ENCODE measurements around the gene DUSP8.
A peak's percentile ranks its signal among the peaks of the same experiment; 100 is the strongest.

Gene DUSP8

DNA sequence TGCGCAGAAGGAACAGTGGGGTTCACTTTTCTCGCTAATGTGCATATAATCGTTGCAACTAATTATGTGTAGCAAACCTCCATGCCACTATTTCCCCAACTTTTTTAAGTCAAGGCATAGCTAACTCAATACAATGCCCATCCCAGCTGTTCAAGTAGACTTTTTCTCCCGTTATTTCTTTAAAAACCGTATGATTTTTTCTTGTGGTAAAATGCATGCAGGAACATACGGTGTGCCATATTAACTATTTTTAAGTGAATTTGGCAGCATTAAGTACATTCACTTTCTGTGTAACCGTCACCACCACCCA is 2.8 kb upstream of the DUSP8 start:
- Histone ChIP-seq H3K4me3 (peak overlapping the region in 6 of 10 experiments; percentile 62 to 75 (median 70); a peak in 8 of 20 replicates), H3K4me1 (peaks cover 27 to 48% (median 37%) of the 10 kb centered on the region in 10 experiments; a peak in 19 of 20 replicates), H3K9me3 (replicated peaks in 1 of 11) (peaks cover 15 to 25% (median 24%) of the 10 kb centered on the region in 11 experiments), H3K27ac (no peak overlapping the region), H3K27me3 (peaks cover 49 to 93% (median 86%) of the 10 kb centered on the region in 11 experiments), H3K36me3 (no peaks in the 10 kb centered on the region; a peak in 2 of 22 replicates), H3K4me2 (peak overlapping the region; percentile 93 to 98 (median 96)), H3K9ac (peak overlapping the region in 6 of 11 experiments; percentile 26 to 96 (median 69); a peak in 6 of 22 replicates), H4K20me1 (peaks cover 0 to 32% (median 24%) of the 10 kb centered on the region in 11 experiments; a peak in 20 of 22 replicates)
- no peak for TF ChIP-seq Cebpa-rat (IDR thresholded peaks at IDR 0.05)

DNA sequence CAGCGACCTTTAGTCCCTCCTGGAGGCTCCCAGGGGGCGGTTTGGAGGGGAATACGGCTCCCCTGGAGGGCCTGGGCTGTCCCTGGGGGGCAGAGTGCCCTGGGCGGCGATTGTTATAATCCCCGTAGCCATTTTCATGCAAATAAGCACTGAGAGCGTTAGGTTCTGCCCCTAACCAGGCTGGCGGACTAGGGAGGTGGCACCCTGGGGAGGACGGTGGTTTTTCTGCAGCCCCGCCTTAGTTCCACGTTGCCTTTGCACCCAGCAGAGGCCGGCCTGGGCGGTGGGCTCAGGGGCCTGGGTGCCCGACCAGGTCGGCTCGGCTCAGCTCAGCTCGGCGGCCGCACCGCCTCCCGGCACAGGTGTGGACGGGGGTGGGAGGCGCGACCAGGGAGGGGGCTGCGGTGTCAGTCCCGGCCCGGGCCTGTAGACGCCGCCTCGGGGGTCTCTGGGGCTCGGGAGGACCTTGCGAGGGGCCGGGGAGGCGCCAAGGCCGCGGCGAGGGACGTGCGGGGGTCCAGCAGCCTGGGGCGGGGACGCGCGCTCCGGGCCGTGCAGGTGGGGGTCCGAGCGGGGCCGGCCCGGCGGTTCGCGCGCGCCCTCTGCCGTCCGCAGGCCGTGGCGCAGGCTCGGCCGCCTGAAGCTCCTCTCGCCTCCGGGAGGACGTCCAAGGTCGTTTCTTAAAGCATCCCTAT is 2.3 kb upstream of the DUSP8 start:
- Histone ChIP-seq H3K9ac (peak overlapping the region in 10 of 11 experiments; percentile 26 to 96 (median 69); a peak in 16 of 22 replicates), H3K36me3 (no peaks in the 10 kb centered on the region; a peak in 2 of 22 replicates), H3K27me3 (peaks cover 54 to 94% (median 88%) of the 10 kb centered on the region in 11 experiments), H3K27ac (peak overlapping the region in 5 of 11 experiments; percentile 8 to 91 (median 27); a peak in 7 of 22 replicates), H3K9me3 (replicated peaks in 1 of 11) (peaks cover 15 to 21% (median 19%) of the 10 kb centered on the region in 11 experiments), H4K20me1 (peaks cover 4 to 37% (median 29%) of the 10 kb centered on the region in 11 experiments; a peak in 21 of 22 replicates), H3K4me2 (peak overlapping the region; percentile 93 to 98 (median 96)), H3K4me3 (peak overlapping the region; percentile 62 to 75 (median 68)), H3K4me1 (peaks cover 29 to 53% (median 38%) of the 10 kb centered on the region in 10 experiments; a peak in 19 of 20 replicates)
- no peak for TF ChIP-seq Cebpa-rat (IDR thresholded peaks at IDR 0.05)

DNA sequence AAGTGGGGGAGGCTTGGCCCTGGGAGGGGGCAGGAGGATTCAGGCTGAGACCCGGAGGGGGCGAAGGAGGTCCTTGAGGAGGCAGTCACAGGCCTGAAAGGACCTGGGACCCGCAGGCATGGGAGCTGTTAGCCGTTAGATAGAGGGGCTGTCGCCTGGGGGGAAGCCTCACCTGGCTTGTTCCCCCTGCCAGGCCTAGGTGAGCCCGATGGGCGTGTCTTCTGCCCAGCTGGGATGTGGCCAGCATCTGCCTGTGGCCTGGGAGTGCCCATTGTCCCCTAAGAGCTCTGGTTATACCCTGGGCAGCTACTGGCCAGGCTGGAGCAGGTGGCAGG is 1.8 kb upstream of the DUSP8 start:
- H3K36me3 ChIP-seq: no peaks in the 10 kb centered on the region; a peak in 2 of 22 replicates
- peaks cover 13 to 15% (median 14%) of the 10 kb centered on the region in 11 experiments for H3K9me3 ChIP-seq (replicated peaks in 1 of 11)
- H3K27me3 ChIP-seq: peaks cover 58 to 95% (median 92%) of the 10 kb centered on the region in 11 experiments
- peak overlapping the region; percentile 62 to 75 (median 68) for H3K4me3 ChIP-seq
- H4K20me1 ChIP-seq: peaks cover 6 to 42% (median 34%) of the 10 kb centered on the region in 11 experiments; a peak in 21 of 22 replicates
- H3K27ac ChIP-seq: peak overlapping the region in 3 of 11 experiments; percentile 21 to 91 (median 85); a peak in 6 of 22 replicates
- H3K4me1 ChIP-seq: peaks cover 29 to 58% (median 40%) of the 10 kb centered on the region in 10 experiments; a peak in 19 of 20 replicates
- TF ChIP-seq Cebpa-rat (IDR thresholded peaks at IDR 0.05): no peak
- peak overlapping the region; percentile 93 to 98 (median 96) for H3K4me2 ChIP-seq
- H3K9ac ChIP-seq: peak overlapping the region in 9 of 11 experiments; percentile 36 to 96 (median 79); a peak in 13 of 22 replicates

GRCh38 chr11:1573077-1573902 is 1.2 kb upstream of the DUSP8 start:
- Histone ChIP-seq H3K27me3 (peaks cover 58 to 95% (median 92%) of the 10 kb centered on the region in 11 experiments), H3K4me2 (peak overlapping the region; percentile 93 to 98 (median 96)), H3K9ac (peak overlapping the region in 9 of 11 experiments; percentile 36 to 96 (median 79); a peak in 15 of 22 replicates), H3K36me3 (no peaks in the 10 kb centered on the region; a peak in 2 of 22 replicates), H3K4me3 (peak overlapping the region; percentile 62 to 75 (median 68); a peak in 19 of 20 replicates), H4K20me1 (peaks cover 11 to 48% (median 40%) of the 10 kb centered on the region in 11 experiments), H3K9me3 (replicated peaks in 1 of 11) (peaks cover 8 to 10% (median 8%) of the 10 kb centered on the region in 11 experiments), H3K4me1 (peaks cover 29 to 58% (median 43%) of the 10 kb centered on the region in 10 experiments; a peak in 19 of 20 replicates), H3K27ac (peak overlapping the region in 3 of 11 experiments; percentile 81 to 91 (median 85); a peak in 8 of 22 replicates)
- TF ChIP-seq Cebpa-rat (IDR thresholded peaks at IDR 0.05): no peak

GRCh38 chr11:1571760-1572196 is 293 bp downstream of the DUSP8 start:
- H3K36me3 ChIP-seq: no peaks in the 10 kb centered on the region
- peaks cover 29 to 57% (median 45%) of the 10 kb centered on the region in 10 experiments; a peak in 19 of 20 replicates for H3K4me1 ChIP-seq
- no peak for TF ChIP-seq Cebpa-rat (IDR thresholded peaks at IDR 0.05)
- H3K27me3 ChIP-seq: peaks cover 58 to 99% (median 88%) of the 10 kb centered on the region in 11 experiments
- H3K4me3 ChIP-seq: peak overlapping the region; percentile 62 to 75 (median 68)
- H3K9ac ChIP-seq: peak overlapping the region; percentile 66 to 96 (median 79); a peak in 21 of 22 replicates
- no peaks in the 10 kb centered on the region for H3K9me3 ChIP-seq (replicated peaks in 1 of 11)
- H4K20me1 ChIP-seq: peaks cover 26 to 63% (median 55%) of the 10 kb centered on the region in 11 experiments
- peak overlapping the region in 9 of 11 experiments; percentile 35 to 91 (median 75); a peak in 17 of 22 replicates for H3K27ac ChIP-seq
- H3K4me2 ChIP-seq: peak overlapping the region; percentile 86 to 98 (median 96); a peak in 21 of 22 replicates

- TF ChIP-seq Cebpa-rat (IDR thresholded peaks at IDR 0.05): no peak
- H4K20me1 ChIP-seq: peaks cover 32 to 69% (median 61%) of the 10 kb centered on the region in 11 experiments
Measured at GRCh38 chr11:1570896-1571759, 943 bp downstream of the DUSP8 start.

GRCh38 chr11:1570531-1570895 is 1.6 kb downstream of the DUSP8 start:
- no peak for TF ChIP-seq Cebpa-rat (IDR thresholded peaks at IDR 0.05)
- peaks cover 29 to 57% (median 45%) of the 10 kb centered on the region in 10 experiments; a peak in 19 of 20 replicates for H3K4me1 ChIP-seq
- peaks cover 0 to 4% (median 0%) of the 10 kb centered on the region in 11 experiments; a peak in 1 of 22 replicates for H3K36me3 ChIP-seq
- H4K20me1 ChIP-seq: peaks cover 39 to 75% (median 67%) of the 10 kb centered on the region in 11 experiments
- peak overlapping the region in 4 of 11 experiments; percentile 78 to 96 (median 90); a peak in 6 of 22 replicates for H3K9ac ChIP-seq
- H3K9me3 ChIP-seq (replicated peaks in 1 of 11): no peaks in the 10 kb centered on the region
- peak overlapping the region in 5 of 10 experiments; percentile 66 to 75 (median 71); a peak in 7 of 20 replicates for H3K4me3 ChIP-seq
- peak overlapping the region; percentile 86 to 98 (median 96) for H3K4me2 ChIP-seq
- peaks cover 59 to 99% (median 88%) of the 10 kb centered on the region in 11 experiments for H3K27me3 ChIP-seq
- H3K27ac ChIP-seq: no peak overlapping the region

More at GRCh38 chr11:1570896-1571759, 943 bp downstream of the DUSP8 start:
- Histone ChIP-seq H3K4me1 (peaks cover 29 to 57% (median 45%) of the 10 kb centered on the region in 10 experiments; a peak in 19 of 20 replicates), H3K4me3 (peak overlapping the region; percentile 62 to 75 (median 68)), H3K4me2 (peak overlapping the region; percentile 86 to 98 (median 96)), H3K27me3 (peaks cover 58 to 99% (median 88%) of the 10 kb centered on the region in 11 experiments), H3K9me3 (replicated peaks in 1 of 11) (no peaks in the 10 kb centered on the region), H3K36me3 (no peaks in the 10 kb centered on the region), H3K27ac (peak overlapping the region in 10 of 11 experiments; percentile 14 to 91 (median 56); a peak in 16 of 22 replicates), H3K9ac (peak overlapping the region; percentile 66 to 96 (median 79); a peak in 20 of 22 replicates)
